Left renal cortex interstitium (tissue), 4 donors: ENCODE data around the gene GAST. TPM values are rescaled to one million over a fixed set of nuclear protein-coding genes. Genes with fewer than 3 reads are reported as not detected.

Experiments
- DNase-seq, 4 donors: peaks; one replicate each; pipeline ENCODE4 v3.0.0-alpha.2; 2013; ENCODE audit warnings: low read depth in 4 of 4, low spot score in 2 of 4, missing footprints in 1 of 4
- polyA plus RNA-seq, 4 donors: library from polyadenylated mRNA; unstranded; fragments of 120-200 nt; gene quantifications; one replicate each; pipeline ENCODE4 v1.2.1, GENCODE V29; 2013; ENCODE audit not compliant: insufficient read length in 4 of 4

The GAST gene
- polyA plus RNA-seq, 4 donors: not detected

DNA sequence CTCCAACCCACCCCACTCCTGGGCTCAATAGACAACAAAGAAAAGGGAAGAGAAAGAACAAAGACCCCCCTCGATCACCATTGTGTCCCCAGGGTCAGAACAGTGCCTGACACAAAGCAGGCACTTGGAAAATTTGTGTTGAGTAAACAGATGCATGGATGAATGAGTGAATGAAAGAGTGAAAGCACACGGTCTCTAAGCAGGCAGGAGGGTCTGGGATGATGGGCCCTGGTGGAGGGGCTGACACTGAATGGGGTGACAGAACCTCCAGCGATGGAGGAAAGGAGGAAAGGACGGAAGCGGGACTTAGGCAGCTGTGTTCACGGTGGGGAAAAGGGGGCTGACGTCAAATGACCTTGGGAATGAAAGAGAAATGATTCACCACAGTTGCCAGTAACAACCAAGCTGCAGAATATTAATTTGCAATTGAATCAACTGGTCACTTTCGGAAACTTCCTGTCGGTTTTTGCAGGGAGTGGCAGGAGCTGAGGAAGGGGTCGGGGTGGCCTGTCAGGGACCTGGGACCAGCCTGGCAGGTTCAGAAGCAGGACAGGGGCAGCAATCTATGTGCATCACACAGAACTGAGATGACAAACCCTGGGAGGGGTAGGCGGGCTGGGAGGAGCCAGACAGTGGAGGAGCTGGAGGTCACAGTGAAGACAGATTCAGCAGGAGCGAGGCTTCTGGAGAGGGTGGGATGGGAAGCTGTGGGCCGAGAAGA lies 6.7 kb upstream of the GAST start:
- no peak for DNase-seq

- DNase-seq: no peak
These were observed 4.1 kb upstream of the GAST start for GRCh38 chr17:41707803-41708669.

GRCh38 chr17:41710472-41711090 lies 1.6 kb upstream of the GAST start:
- no peak for DNase-seq

- no peak for DNase-seq
These were observed 5.5 kb downstream of the GAST start for GRCh38 chr17:41717408-41718286.

DNA sequence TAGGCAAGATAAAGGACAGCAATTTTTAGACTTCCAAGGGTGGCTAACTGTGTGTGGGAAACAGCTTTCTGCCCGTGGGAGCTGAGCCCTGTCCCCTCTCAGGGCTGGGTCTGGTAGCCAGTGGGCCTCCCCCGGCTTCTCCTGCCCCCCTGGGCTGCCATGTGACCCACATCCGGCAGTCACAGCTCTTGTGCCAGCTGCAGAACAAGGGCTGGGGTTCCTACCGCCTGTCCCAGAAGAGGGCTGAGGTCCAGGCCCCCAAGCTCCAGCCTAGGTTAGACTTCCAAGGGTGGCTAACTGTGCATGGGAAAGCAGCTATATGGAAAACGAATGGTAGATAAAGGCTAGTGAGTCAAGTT lies 6.1 kb downstream of the GAST start:
- DNase-seq: no peak

- no peak for DNase-seq
These were observed 10.1 kb downstream of the GAST start for GRCh38 chr17:41722231-41722630.

DNA sequence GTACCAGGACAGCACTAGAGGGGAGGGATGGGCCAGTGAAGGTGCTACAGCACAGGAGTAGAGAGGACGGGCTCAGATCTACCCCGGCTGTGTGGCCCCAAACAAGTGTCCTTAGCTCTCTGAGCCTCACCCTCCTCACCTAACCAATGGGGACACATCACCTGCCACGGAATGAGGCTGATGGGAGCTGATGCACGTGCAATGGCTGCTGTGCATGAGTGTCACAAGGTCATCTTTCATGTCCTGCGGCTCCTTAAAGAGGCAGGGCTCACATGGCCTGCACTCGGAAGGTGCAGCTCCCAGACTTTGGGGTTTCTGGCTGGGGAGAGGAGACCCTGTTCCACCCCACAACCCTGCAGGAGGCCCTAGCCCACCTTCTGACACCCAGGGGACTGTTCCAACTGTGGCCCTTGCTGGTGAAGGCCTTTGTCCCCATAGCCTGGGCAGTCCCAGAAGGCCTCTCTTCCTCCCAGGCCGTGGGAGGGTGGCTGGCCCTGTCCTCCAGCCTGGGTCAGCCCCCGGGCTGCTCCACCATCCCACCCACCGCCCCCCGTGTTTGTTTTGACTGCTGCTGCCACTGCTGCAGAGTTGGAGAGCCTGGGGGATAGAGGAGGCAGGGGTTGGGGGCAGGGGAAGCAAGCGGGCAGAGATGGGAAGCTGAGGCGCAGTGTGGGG lies 11.8 kb downstream of the GAST start:
- no peak for DNase-seq

- no peak for DNase-seq
These were observed 12.4 kb downstream of the GAST start for GRCh38 chr17:41724476-41725050.

- no peak for DNase-seq
These were observed 13.0 kb downstream of the GAST start for GRCh38 chr17:41725134-41725533.

DNA sequence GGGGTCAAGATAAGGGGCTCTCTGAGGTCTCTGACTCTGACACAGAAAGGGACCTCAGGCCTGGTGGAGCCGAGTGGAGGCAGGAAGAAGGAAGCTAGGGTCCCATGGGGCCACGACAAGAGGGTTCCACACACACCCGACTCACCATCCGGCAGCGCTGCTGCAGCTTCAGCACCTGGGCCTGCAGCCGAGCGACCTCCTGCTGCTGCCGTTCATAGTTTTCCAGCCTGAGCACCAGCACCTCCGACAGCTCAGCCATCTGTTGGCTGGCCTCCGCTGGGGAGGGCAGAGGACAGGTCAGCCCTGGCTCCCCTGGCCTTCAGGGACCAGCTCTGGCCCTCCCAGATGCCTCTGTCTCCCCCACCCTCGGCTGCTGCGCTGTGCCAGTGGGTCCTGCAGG lies 15.9 kb downstream of the GAST start:
- DNase-seq: no peak

- no peak for DNase-seq
These were observed 18.3 kb downstream of the GAST start for GRCh38 chr17:41730479-41730878.

DNA sequence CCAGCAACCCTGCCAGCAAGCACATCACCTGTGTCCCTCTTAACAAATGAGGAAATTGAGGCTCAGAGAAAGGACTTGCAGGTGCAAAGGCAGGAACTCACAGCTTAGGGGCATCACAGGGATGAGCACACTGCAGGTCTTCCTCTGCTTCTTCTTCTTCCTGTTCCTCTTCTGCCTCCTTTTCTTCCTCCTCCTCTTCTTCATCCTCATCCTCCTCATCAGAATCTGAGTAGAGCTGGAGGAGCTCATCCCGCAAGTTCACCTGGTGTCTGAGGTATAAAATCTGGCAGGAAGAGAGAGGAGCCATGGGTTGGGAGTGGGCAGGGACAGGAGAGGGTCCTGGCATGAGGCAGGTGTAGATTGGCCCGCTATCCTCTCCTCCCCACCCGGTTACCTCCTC lies 19.7 kb downstream of the GAST start:
- no peak for DNase-seq

DNA sequence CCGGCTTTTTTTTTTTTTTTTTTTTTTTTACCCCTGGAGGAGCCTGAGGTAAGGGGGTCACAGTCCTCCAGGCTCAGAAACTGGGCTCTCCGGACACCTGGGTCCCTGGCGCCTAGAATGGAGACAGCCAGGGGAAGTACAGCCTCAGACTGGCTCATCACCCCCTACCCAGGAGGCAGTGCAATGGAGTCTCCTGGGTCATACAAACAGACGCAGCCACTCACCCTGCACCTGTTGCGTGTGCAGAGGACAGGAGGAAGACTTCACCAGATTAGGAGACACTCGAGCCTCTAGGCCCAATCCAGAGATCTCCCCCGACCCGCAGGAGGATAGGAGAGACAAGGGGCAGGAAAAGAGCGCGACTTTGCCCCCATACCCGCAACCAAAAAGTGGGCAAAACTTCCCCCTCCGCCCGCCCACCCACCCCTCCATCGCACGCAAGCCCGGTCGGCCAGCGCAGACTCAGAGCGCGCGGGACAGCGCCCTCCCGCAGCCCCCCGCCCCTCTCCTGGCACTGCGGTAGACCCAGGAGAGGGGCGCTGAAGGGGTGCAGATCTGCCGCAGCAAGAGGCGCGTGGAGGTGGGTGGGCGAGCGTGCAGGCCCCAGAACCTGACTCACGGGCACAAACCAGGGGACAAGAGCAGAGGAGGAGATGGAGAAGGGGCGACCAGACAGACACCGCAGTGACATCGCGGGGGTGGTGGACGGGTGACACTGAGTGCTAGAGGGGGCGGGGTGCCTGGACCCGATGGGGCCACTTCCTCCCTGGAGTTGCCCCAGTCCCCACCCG lies 21.4 kb downstream of the GAST start:
- no peak for DNase-seq

GRCh38 chr17:41734139-41734948 lies 22.2 kb downstream of the GAST start, which contains the start of gene HAP1:
HAP1 (minus strand) TSS chr17:41734643; CDS start chr17:41734634, 9 bp downstream.
- peak in 2 of 4 donors; percentile 45 to 50 for DNase-seq

DNA sequence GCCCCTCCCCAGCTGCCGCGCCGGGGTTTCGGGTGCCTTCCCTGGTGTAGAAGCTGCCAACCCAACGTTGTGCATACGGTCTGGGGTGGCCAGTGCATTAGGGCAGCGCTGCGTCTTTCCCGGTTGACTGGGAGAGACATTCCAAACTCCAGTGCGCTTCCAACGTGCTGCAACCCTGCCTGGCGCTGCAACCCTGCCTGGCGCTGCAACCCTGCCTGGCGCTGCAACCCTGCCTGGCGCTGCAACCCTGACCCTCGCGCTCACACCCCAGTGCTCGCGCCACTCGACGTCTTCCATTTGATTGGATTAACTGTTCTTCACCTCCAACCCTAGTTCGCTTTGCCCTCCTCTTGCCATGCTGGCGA lies 22.8 kb downstream of the GAST start:
- DNase-seq: no peak

DNA sequence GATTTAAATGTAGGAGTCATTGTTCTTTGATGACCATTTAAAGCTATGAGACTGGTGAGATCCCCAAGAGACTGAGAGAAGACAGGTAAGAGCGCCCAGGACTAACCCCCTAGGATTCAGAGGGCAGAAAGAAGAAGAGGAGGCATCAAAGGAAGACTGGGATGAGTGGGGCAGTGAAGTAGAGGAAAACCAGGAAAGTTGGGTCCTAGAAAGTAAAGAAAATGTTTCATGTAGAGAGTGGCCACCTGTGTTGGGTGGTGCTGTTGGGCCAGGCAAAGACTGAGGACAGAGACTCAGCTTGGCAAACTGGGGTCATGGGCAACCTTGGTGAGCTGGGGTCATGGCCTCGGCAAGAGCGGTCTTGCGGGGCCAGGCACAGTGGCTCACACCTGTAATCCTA lies 23.6 kb downstream of the GAST start:
- no peak for DNase-seq

GRCh38 chr17:41736983-41737679 lies 25.0 kb downstream of the GAST start:
- no peak for DNase-seq

DNA sequence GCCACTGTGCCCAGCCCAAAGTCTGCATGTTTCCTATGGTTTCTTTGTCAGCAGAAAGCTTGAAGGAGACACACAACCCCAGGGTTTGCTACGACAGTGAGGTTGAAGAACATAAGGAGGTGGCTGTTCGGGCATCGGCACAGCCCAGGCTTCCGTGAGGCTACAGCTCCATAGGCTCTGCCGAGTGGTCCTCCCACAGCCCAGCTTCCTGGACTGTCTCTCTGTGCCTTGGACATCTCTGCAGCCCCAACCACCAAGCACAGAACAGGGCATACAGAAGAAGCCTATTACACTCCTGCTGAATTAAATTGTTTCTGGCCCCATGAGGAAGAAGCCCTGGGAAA lies 25.5 kb downstream of the GAST start:
- no peak for DNase-seq
